COLO668 (cell line): ENCODE measurements around the gene SFXN5.
"Not testable (repeated sequence)": the region's sequence is repeated elsewhere in the genome, so short reads cannot be mapped to it uniquely, and the experiment has no call there.

Experiments
- DNase-seq: peaks from one replicate; lab custom pipeline; 2025; ENCODE audit not compliant: unreplicated experiment; lab: John Stamatoyannopoulos, UW

The SFXN5 gene

DNA sequence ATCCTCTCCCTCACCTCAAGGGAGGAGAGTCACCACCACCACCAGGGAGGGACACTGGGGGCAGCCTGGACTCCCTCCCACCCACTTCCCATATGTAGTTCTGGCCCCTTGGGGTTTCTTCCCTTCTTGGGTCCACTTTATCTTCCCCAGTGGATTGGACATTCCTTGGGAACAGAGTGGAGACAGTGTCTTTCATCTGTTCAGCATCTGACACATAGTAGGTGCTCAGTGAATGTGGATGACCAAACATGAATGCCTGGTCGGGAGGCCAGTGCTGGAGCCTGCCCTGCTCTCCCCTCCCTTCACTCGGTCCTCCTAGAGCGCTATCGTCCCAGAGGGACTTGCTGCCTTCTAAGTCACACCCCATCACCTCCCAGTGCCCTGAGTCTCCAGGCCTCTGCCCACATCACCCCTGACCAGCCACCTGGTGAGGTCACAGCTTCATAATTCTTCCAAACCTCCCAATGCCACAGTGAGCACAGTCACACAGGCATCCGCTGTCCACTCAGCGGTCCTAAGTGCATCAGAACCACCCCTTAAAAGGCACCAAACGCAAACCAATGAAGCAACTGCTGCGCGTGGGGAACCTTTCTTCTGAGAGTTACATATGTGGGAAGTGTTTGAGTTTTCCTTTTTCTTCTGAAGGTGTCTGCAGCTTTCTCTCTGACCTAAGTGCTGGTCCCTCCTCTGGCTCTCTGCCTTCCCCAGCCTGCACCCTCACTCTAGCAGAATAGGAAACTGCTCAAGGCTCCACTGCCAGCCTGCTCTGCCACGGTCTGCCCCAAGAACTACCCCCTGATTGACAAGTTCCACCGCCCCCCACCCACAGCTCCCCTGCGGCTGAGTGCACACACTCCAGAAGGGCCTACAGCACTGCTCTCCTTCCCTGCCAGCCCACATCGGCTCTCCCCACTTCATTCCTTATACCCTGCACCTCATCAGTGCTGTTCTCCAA is 7.2 kb upstream of the SFXN5 start:
- DNase-seq, result no peak

GRCh38 chr2:73077424-73077795 is 5.9 kb upstream of the SFXN5 start:
- DNase-seq, result no peak

DNA sequence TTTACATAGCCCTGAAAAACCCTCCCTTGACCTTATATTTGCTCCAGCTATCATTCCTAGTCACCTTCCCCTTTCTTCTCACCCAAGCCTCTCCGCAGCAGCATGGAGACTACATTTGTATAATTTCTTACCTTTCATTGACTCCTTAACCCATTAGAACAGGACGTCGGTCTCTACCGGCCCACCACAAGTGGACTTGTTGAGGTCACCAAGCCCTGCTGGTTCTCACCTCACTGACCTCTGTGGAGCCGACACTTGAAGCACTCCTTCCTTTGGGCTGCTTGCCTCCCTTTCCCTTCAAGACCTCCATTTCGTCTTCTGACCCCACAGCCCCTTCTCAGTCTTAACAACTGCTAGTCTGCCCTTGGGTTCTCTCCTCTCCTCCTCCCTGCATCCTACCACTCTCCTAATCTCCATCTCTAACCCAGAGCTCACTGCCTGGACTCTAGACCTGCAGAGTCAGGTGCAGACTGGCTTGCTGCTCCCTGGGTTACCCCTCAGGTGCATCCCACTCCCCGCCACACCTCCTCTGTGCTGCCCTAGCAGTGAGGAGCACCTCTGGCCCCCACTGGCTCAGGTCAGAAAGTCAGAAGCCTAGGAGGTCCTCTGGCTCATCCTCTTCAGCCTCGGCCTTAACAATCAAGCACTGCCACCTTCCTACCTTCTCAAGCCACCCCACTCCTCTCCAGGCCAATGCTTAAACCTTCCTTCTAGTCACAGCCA is 5.3 kb upstream of the SFXN5 start:
- no peak for DNase-seq

DNA sequence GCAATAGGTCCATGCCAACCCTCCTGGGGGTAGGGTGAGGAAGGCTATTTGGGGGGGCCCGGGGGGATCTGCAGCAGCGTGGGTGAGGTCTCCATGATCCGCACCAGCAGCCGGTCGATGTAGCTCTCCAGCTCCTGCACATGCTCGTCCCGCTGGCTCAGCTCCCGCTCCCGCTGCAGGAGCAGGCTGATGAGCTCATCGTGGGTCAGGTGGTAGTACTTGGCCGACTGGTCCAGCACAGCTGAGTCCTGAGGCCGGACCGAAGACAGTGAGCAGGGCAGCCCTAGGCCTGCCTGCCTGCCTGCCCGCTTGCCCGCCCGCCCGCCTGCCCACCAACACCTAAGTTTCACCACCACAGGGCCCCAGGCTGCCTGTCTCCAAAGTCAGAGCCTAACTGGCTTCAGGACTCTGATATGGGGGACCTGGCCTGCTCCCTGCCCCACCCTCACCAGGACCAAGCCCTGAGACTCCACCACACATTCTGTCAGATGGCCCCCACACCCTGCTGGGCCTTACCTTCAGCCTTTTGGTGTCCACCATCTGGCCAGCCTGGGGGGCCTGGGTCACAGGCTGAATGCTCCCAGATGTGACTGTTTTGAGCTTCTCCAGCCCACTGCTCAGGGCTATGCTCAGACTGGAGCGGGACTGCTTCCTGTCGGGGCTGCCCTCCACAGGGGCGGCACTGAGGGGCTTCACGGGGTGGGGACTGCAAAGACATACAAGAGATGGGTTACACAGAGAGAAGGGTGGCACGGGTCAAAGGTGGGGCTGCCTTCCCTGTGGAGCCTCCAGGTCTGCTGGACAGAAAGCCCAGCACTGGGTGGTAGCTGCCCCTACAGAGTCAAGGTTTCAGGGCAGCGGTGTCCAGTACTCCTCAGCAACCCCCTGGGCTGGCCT is 4.2 kb upstream of the SFXN5 start:
- DNase-seq, result no peak

- DNase-seq, result no peak
Measured at GRCh38 chr2:73074110-73075069, 2.9 kb upstream of the SFXN5 start.

DNA sequence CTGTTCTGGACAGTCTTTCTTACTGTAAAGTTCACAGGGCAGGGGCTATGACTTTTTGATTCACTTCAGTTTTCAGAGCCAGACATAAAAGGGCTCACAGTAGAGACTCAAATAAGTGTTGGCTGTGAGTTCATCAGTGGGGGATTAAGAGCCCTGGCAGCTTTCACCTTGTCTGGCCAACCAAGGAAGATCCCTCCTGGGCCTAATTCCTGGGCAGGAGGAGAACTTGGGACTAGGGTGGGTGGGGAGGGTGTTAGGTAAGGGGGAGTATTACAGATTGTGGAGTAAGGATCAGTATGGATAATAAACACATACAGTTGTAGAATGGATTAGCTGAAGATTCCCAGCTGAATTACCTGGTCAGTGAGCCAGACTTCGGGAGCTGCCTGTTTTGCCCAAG is 904 bp upstream of the SFXN5 start:
- no peak for DNase-seq

GRCh38 chr2:73072129-73072395 is 550 bp upstream of the SFXN5 start:
- DNase-seq, result no peak

DNA sequence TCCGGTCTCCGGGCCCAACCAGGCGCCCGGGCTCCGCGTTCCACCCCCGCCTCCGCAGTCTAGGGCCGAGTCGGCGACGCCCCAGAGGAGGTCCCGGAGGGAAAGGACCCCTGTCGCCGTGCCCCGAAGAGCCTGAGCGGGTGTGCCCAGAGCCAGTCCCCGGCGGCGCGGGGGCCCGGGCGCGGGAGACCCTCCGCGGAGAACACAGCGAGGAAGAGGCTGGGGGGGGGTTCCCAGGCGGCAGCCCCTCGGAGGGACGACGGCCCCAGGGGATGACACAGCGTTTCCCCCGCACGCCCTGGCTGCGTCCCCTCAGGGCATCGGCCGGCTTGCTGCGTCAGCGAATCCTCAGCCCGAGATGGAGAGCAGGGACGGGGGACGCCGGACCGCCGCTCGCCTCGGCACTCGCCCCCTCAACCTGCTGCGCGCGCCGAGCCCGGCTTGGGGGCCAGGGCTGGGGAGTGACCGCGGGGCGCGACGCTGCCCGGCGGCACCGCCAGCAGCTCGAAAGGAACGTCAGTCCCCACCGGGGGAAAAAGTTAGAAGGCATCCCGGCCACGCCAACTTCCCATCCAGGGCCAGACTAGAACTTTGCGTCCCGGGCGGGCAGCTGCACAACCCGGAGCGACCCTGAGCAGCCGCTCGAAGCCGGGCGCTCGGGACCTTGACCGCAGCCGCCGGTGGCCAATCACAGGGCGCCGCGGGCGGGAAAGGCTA is 711 bp downstream of the SFXN5 start:
- peak; percentile 73 for DNase-seq

DNA sequence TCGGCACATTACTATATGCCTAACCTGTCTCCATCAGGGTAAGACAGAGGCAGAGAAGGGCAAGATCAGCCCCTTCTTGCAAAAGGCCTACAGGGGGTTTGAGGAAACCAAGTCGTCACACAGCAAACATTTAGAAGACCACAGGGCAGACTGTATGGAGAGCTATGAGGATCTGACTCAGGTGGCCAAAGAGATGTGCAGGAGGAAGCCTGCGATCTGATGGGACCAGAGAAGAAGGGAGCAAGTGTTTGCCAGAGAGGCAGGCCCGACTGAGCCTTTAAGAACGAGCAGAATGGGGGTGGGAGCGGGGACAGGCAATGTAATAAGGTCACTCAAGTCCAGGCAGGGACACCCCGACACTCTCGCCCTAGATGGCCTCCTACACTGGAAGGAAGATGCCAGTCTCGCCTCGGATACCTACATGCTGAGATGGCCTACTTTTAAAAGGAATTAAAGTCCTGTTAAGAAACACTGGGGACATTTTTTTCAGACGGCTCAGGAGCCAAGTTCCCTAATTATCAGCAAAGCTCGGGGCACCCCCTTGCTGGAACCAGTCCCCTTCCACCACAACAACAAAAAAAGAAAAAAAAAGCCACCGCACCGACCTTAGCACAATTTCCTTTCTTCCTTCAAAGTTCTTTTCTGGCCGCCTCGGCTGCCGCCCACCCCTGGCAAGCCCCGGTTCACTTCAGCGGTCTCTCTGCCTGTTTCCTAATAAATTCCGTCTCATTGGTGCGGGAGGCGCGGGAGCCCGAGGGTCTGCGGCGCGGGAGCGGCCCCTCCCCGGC is 1.5 kb downstream of the SFXN5 start:
- peak; percentile 14 for DNase-seq

- DNase-seq, result peak; percentile 20
Measured at GRCh38 chr2:73069041-73069854, 2.3 kb downstream of the SFXN5 start.

DNA sequence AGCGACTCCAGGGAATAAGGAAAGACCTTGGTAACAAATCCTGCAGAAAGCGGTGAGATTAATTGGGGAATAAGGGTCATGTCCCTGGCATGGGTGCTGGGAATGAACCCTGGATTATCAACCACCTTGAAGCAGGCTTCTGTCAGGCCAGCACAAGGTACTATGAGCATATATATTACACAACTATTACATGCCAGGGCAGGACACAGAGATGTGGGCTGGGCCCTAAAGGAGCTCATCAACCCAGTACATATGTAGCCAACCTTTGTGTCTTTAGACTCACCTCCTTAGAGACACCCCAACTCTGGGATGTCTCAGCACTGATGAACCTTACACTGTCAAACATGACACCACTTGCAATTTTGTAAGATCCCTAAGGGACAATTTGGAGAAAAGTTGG is 3.4 kb downstream of the SFXN5 start:
- DNase-seq, result no peak

- DNase-seq, result no peak
Measured at GRCh38 chr2:73067043-73067442, 4.5 kb downstream of the SFXN5 start.

- DNase-seq, result not testable (repeated sequence)
Measured at GRCh38 chr2:73065070-73065469, 6.4 kb downstream of the SFXN5 start.

DNA sequence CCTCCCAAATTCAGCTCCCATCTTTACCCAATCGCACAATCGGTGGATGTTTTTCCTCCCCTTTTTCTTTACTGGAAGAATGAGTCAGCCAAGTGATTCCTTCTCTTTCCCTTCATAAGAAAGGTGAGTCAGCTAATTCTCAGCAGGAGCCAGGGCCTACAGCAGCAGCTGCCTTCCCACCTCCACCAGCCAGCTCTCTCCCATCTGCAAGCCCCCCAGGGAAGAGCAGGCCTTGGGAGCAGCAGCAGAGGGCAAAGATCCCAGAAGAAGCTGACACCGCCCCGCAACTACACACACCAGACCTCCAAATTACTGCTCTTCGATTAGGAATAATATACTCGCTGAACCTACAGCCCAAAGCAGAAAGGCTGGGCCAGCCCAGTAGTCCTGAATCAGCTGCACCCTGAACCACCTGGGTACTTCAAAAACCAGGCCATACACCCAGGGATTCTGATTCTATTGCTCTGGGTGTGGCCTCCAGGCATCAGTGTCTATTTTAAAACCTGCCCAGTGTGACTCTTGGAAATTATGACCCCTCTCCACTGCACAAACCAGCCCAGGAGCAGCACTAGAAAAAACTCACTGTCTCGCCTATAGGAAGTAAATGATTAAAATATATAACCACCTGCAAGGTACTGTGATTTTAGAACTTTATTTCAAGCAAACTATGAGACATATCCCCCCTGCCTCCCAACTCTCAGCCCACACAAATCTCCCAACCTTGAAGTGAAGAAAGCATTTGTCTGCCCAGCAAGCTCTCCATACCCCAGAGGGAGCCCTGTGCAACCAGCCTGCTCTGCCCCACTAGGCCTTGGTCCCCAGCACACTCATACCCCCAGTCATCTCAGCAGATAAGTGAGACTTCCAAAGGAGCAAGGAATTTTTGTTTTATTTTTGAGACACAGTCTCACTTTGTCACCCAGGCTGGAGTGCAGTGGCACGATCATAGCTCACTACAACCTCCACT is 7.3 kb downstream of the SFXN5 start:
- peak; percentile 14 for DNase-seq

- DNase-seq, result no peak
Measured at GRCh38 chr2:73063472-73063871, 8.0 kb downstream of the SFXN5 start.

DNA sequence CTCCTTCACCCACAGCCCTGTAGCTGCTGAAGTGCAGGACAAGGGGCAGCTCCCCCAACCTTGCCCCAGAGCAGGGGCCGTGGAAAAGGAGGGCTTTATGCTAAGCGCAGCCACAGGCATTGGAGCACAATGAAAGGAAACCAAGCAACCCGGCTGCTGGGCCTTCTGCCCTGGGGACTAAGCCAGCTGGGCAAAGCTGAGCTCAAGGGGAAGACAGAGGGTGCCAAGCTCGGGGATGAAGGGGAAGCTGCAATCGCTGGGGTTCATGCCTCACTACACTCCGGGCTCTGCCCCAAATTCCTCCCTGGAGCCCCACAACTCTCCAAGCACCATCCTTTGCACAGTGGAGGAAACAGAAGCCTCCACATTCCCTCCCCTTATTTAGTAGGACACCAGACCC is 12.4 kb downstream of the SFXN5 start:
- DNase-seq, result no peak

DNA sequence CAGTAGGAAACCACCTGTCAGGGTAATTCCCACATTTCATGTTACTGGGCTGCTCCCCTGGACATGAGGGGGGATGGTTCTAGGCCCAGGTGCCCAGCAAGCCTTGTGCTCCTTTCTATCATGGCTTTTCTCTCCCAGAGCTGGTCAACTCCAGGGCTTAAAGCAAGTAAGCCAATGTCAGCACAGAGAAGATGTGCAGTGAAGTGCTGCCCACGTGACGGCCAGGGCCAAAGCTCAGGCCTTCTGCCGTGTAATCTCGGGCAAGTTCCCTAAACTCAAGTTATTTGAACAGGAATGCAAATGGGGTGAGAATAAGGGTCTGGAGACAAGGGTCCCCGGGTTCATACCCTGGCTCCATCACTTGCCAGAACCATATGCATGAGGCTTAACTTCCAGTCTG is 16.5 kb downstream of the SFXN5 start:
- no peak for DNase-seq
